ENCODE data around the gene DEFB124. TPM values are rescaled to one million over a fixed set of nuclear protein-coding genes. Genes with fewer than 3 reads are reported as not detected.

Gene DEFB124
- total RNA-seq, 4 donors from 2014 or later = not detected

GRCh38 chr20:31425797-31426196 lies 49.1 kb downstream of the DEFB124 start:
- H3K27ac ChIP-seq = no peak overlapping the region
- no peaks in the 10 kb centered on the region for H3K4me1 ChIP-seq
- TF ChIP-seq CTCF (IDR thresholded peaks at IDR 0.05) = no peak
- no peak overlapping the region for H3K4me3 ChIP-seq
- DNase-seq = no peak
- H3K27me3 ChIP-seq = no peaks in the 10 kb centered on the region
- H3K9me3 ChIP-seq = no peaks in the 10 kb centered on the region
- no peaks in the 10 kb centered on the region for H3K36me3 ChIP-seq

- H3K27me3 ChIP-seq = no peaks in the 10 kb centered on the region
- H3K4me1 ChIP-seq = no peaks in the 10 kb centered on the region
- TF ChIP-seq CTCF (IDR thresholded peaks at IDR 0.05) = no peak
These were observed 56.6 kb downstream of the DEFB124 start for GRCh38 chr20:31418307-31418706.

GRCh38 chr20:31415653-31416052 lies 59.3 kb downstream of the DEFB124 start:
- Histone ChIP-seq H3K27me3 (no peaks in the 10 kb centered on the region), H3K36me3 (no peaks in the 10 kb centered on the region), H3K9me3 (no peaks in the 10 kb centered on the region), H3K27ac (no peak overlapping the region), H3K4me1 (no peaks in the 10 kb centered on the region), H3K4me3 (no peak overlapping the region)
- TF ChIP-seq CTCF (IDR thresholded peaks at IDR 0.05) = no peak
- no peak for TF ChIP-seq POLR2A (IDR thresholded peaks at IDR 0.05)
- DNase-seq = no peak

More at GRCh38 chr20:31418307-31418706, 56.6 kb downstream of the DEFB124 start:
- Histone ChIP-seq H3K27ac (no peak overlapping the region), H3K4me3 (no peak overlapping the region), H3K36me3 (no peaks in the 10 kb centered on the region), H3K9me3 (no peaks in the 10 kb centered on the region)
- no peak for DNase-seq

Other genes starting within 250 kb of the DEFB124 start
- gene DEFB115, start 217.5 kb downstream of the DEFB124 start, total RNA-seq = not detected
- not detected for gene DEFB116, start 166.5 kb downstream of the DEFB124 start, total RNA-seq
- not detected for gene DEFB118, start 106.5 kb downstream of the DEFB124 start, total RNA-seq
- not detected for gene DEFB119, start 84.5 kb downstream of the DEFB124 start, total RNA-seq
- not detected for gene DEFB121, start 68.9 kb downstream of the DEFB124 start, total RNA-seq
- gene DEFB123, start 34.5 kb downstream of the DEFB124 start, total RNA-seq = not detected
- 1 to 10 TPM in 2 of 4 donors, not detected in 2; 1.4 to 1.7 TPM for gene REM1, start 161 bp upstream of the DEFB124 start, total RNA-seq
- 10 to 100 TPM; 38.9 to 97.4 (median 56.3) TPM for gene HM13, start 39.3 kb upstream of the DEFB124 start, total RNA-seq
- gene ID1, start 130.2 kb upstream of the DEFB124 start, total RNA-seq = 100 to 1,000 TPM; 408 to 760 (median 570) TPM
- gene COX4I2, start 162.8 kb upstream of the DEFB124 start, total RNA-seq = 1 to 10 TPM in 1 of 4 donors, not detected in 3; 2.5 TPM
- 100 to 1,000 TPM in 3 of 4 donors, 10 to 100 TPM in 1; 85.0 to 185 (median 144) TPM for gene BCL2L1, start 247.7 kb upstream of the DEFB124 start, total RNA-seq